ENCODE data around the gene PIAS1. TPM values are rescaled to one million over a fixed set of nuclear protein-coding genes. Genes with fewer than 3 reads are reported as not detected.

Gene PIAS1
- total and polyA plus RNA-seq, 9 of the 15 experiments (the other 6 are each of a cell fraction or from before 2014, with no cell fraction given): 18.0 to 59.1 (median 28.5) TPM

DNA sequence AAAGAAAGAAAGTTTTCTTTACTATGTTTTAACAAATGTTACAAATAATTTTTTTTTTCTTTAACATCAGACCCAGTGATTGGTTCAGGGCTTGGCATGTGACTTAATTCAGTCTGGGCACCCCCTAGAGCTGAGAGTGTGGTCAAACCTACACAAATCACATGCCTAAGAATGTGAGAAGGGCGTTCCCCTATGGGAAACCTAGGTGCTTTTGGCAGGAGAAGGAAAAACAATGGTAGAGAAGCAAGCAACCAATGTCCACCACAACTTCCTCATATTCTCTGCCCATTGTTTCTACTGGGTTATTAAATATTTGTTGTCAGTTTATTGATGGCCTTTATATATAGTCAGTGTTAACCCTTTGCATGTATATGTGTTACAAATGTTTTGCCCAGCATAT, 21.4 kb upstream of the PIAS1 start (continued):
- TF ChIP-seq, protein P1, sequence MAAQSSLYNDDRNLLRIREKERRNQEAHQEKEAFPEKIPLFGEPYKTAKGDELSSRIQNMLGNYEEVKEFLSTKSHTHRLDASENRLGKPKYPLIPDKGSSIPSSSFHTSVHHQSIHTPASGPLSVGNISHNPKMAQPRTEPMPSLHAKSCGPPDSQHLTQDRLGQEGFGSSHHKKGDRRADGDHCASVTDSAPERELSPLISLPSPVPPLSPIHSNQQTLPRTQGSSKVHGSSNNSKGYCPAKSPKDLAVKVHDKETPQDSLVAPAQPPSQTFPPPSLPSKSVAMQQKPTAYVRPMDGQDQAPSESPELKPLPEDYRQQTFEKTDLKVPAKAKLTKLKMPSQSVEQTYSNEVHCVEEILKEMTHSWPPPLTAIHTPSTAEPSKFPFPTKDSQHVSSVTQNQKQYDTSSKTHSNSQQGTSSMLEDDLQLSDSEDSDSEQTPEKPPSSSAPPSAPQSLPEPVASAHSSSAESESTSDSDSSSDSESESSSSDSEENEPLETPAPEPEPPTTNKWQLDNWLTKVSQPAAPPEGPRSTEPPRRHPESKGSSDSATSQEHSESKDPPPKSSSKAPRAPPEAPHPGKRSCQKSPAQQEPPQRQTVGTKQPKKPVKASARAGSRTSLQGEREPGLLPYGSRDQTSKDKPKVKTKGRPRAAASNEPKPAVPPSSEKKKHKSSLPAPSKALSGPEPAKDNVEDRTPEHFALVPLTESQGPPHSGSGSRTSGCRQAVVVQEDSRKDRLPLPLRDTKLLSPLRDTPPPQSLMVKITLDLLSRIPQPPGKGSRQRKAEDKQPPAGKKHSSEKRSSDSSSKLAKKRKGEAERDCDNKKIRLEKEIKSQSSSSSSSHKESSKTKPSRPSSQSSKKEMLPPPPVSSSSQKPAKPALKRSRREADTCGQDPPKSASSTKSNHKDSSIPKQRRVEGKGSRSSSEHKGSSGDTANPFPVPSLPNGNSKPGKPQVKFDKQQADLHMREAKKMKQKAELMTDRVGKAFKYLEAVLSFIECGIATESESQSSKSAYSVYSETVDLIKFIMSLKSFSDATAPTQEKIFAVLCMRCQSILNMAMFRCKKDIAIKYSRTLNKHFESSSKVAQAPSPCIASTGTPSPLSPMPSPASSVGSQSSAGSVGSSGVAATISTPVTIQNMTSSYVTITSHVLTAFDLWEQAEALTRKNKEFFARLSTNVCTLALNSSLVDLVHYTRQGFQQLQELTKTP (IDR thresholded peaks at IDR 0.05; ENCODE audit: low read depth in 1 of 2, partially characterized antibody in 2 of 2): no peak
- TF ChIP-seq MIER1 (IDR thresholded peaks at IDR 0.05; ENCODE audit: low read depth) (no peak), RAD51 (IDR thresholded peaks at IDR 0.05; ENCODE audit: borderline replicate concordance, low read depth) (no peak), ZNF316 (IDR thresholded peaks at IDR 0.05) (no peak), BRCA1 (IDR thresholded peaks at IDR 0.05) (no peak), BRCA1 (CRISPR knock-in tag; IDR thresholded peaks at IDR 0.05) (no peak), ZNF121 (CRISPR knock-in tag; conservative IDR thresholded peaks at IDR 0.05) (no peak)

GRCh38 chr15:68034081-68034480, 20.0 kb upstream of the PIAS1 start:
- Histone ChIP-seq H2AFZ (ENCODE audit: low read depth, low read length) (no peak overlapping the region), H3K36me3 (ENCODE audit: control insufficient read depth, insufficient read depth, low read length) (no peaks in the 10 kb centered on the region), H3K4me3 (no peak overlapping the region), H3K4me1 (replicated peaks in 1 of 2; ENCODE audit: control insufficient read depth in 2 of 2, insufficient read depth in 2 of 2, low read length in 2 of 2) (no peaks in the 10 kb centered on the region), H3K9me1 (ENCODE audit: control insufficient read depth, insufficient read depth, low read length) (no peaks in the 10 kb centered on the region), H3K4me2 (ENCODE audit: insufficient read depth, low read length) (no peak overlapping the region), H3K79me2 (ENCODE audit: control insufficient read depth, insufficient read depth, low read length) (no peaks in the 10 kb centered on the region), H4K20me1 (replicated peaks; ENCODE audit: control insufficient read depth, insufficient read depth, low read length) (no peaks in the 10 kb centered on the region), H3K9ac (ENCODE audit: insufficient read depth in 1 of 2, low read depth in 2 of 2, low read length in 2 of 2) (no peak overlapping the region), H3K27me3 (ENCODE audit: control insufficient read depth in 2 of 2, insufficient read depth in 2 of 2, low read length in 2 of 2) (peaks cover 0 to 4% of the 10 kb centered on the region in 2 experiments; a peak in 1 of 5 replicates), H3K27ac (ENCODE audit: extremely low read depth, low read depth, low read length) (no peak overlapping the region), H3K9me3 (replicated peaks; ENCODE audit: control insufficient read depth, insufficient read depth, low read depth, low read length) (no peaks in the 10 kb centered on the region; the same call in 1 of the 2 replicates)
- ChIA-PET CTCF (ENCODE audit: low intra/inter-chr PET ratio) (no interaction called here), POLR2A (no interaction called here)
- 4% methylated on average over 3 of the region's 3 CpGs for WGBS (ENCODE audit: insufficient coverage, low coverage, missing lambda C conversion rate)
- DNase-seq (ENCODE audit: extremely low read depth in 1 of 4, low spot score in 3 of 4) (no peak), ATAC-seq (no peak), FAIRE-seq (no peak)
- in situ Hi-C loops (cut with MboI) (no loop called here), intact Hi-C loops (cut with micrococcal nuclease) (no loop called here)
- BruUV-seq (replicated peaks): no TSS peak
- TF ChIP-seq TEAD1 (CRISPR knock-in tag; IDR thresholded peaks at IDR 0.05): no peak
- TF ChIP-seq MEF2A (IDR thresholded peaks at IDR 0.05; ENCODE audit: control insufficient read depth, low read depth, low read length): no peak
- TF ChIP-seq C11orf30 (IDR thresholded peaks at IDR 0.05; ENCODE audit: low read depth): no peak
- TF ChIP-seq SREBF1 (IDR thresholded peaks at IDR 0.05; ENCODE audit: borderline replicate concordance, low read depth, low read length): no peak
- no peak for TF ChIP-seq RBFOX2 (IDR thresholded peaks at IDR 0.05; ENCODE audit: low read depth, low read length)
- TF ChIP-seq TAF15 (IDR thresholded peaks at IDR 0.05; ENCODE audit: low read depth, low read length): no peak
- TF ChIP-seq, protein P2, sequence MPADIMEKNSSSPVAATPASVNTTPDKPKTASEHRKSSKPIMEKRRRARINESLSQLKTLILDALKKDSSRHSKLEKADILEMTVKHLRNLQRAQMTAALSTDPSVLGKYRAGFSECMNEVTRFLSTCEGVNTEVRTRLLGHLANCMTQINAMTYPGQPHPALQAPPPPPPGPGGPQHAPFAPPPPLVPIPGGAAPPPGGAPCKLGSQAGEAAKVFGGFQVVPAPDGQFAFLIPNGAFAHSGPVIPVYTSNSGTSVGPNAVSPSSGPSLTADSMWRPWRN (IDR thresholded peaks at IDR 0.05; ENCODE audit: low read depth): no peak
- no peak for TF ChIP-seq HNRNPUL1 (IDR thresholded peaks at IDR 0.05; ENCODE audit: low read length)
- no peak for TF ChIP-seq FOXP4 (CRISPR knock-in tag; IDR thresholded peaks at IDR 0.05; ENCODE audit: borderline replicate concordance)
- TF ChIP-seq SMC3 (conservative IDR thresholded peaks at IDR 0.05; ENCODE audit: insufficient read depth, low read depth, low read length): no peak

Measured in K562 (cell line).